Spleen (tissue), 11 donors: ENCODE data around the gene PVALB. TPM values are rescaled to one million over a fixed set of nuclear protein-coding genes. Genes with fewer than 3 reads are reported as not detected.

Experiments
- DNase-seq: peaks from one replicate; pipeline ENCODE4 v3.0.0-alpha.2; 2020
- H3K27ac ChIP-seq, 8 donors: fragments of 200-600 bp; sonication (generic) in 7 of 8; 1 replicate in 4 of 8; 2 replicates in 4 of 8; pipeline versions ENCODE4 v1.5.0 to v1.8.0; 2016 to 2021; ENCODE audit warnings: inconsistent platforms in 4 of 8, mild to moderate bottlenecking in 4 of 8, moderate library complexity in 1 of 8
- H3K27me3 ChIP-seq, 7 donors: fragments of 200-600 bp; sonication (generic) in 6 of 7; replicated peaks in 1 of 7; 1 replicate in 4 of 7; 2 replicates in 3 of 7; pipeline versions ENCODE4 v1.5.0 to v1.8.0; 2016 to 2021; ENCODE audit warnings: inconsistent platforms in 3 of 7, mild to moderate bottlenecking in 1 of 7
- H3K36me3 ChIP-seq, 6 donors: fragments of 200-600 bp; sonication (generic) in 5 of 6; 1 replicate in 4 of 6; 2 replicates in 2 of 6; pipeline versions ENCODE4 v1.5.0 to v1.8.0; 2016 to 2021; ENCODE audit warnings: inconsistent platforms in 2 of 6
- H3K4me1 ChIP-seq, 6 donors: fragments of 200-600 bp; sonication (generic) in 5 of 6; 1 replicate in 3 of 6; 2 replicates in 3 of 6; pipeline versions ENCODE4 v1.5.0 to v1.8.0; 2016 to 2021; ENCODE audit warnings: inconsistent platforms in 3 of 6
- H3K4me3 ChIP-seq, 8 donors: fragments of 200-600 bp; sonication (generic) in 7 of 8; 1 replicate in 4 of 8; 2 replicates in 4 of 8; pipeline versions ENCODE4 v1.5.0 to v1.8.0; 2016 to 2021; ENCODE audit warnings: inconsistent platforms in 4 of 8, mild to moderate bottlenecking in 4 of 8, moderate library complexity in 2 of 8
- H3K9me3 ChIP-seq, 8 donors: fragments of 200-600 bp; sonication (generic) in 7 of 8; 1 replicate in 4 of 8; 2 replicates in 4 of 8; pipeline versions ENCODE4 v1.5.0 to v1.8.0; 2016 to 2021; ENCODE audit warnings: inconsistent platforms in 4 of 8
- CTCF ChIP-seq, 11 experiments: fragments of 200-600 bp in 7 of 11; fragments of 450-650 bp in 4 of 11; sonication (generic) in 4 of 11; IDR thresholded peaks in 8 of 11; conservative IDR thresholded peaks in 3 of 11; 1 replicate in 7 of 11; 2 replicates in 4 of 11; pipeline versions ENCODE4 v1.4.0 to v1.8.0; 2016 to 2021; ENCODE audit warnings: antibody characterized with exemption in 11 of 11, inconsistent platforms in 4 of 11, mild to moderate bottlenecking in 1 of 11
- POLR2A ChIP-seq, 3 donors: fragments of 450-650 bp; IDR thresholded peaks; one replicate each; pipeline ENCODE4 v1.5.1; 2017; ENCODE audit warnings: antibody characterized with exemption in 3 of 3, mild to moderate bottlenecking in 1 of 3
- POLR2AphosphoS5 ChIP-seq, 3 donors: sonication (generic); formaldehyde crosslinking; IDR thresholded peaks; one replicate each; pipeline ENCODE4 v1.5.1; 2017; ENCODE audit warnings: antibody characterized with exemption in 3 of 3
- WGBS, 5 donors: extraction: QIAGEN DNeasy Blood & Tissue Kit in 3 of 5; methylation state at CpG; one replicate each; pipeline versions ENCODE4 v1.1.5 to v1.1.7; 2013 to 2018; 5-methylcytosine and 5-hydroxymethylcytosine counted together
- intact Hi-C: fragments of 100-400 bp; cut with DNase I; formaldehyde crosslinking; loops from one replicate; pipeline ENCODE4 v1.15.0; 2023; ENCODE audit warnings: low total_unique reads
- polyA plus RNA-seq, 3 donors: library from polyadenylated mRNA; stranded (reverse); fragments of 200-250 nt; gene quantifications; one replicate each; pipeline ENCODE4 v1.2.1, GENCODE V29; 2013
- total RNA-seq, 7 donors: library from RNA; depleted of rRNA in 3 of 7; stranded (reverse); fragments of >200 nt in 3 of 7; fragmentation: NEBNext Ultra II Directional in 4 of 7; extraction: Animal tissue kit (Norgen Biotek cat#: 25700) in 4 of 7; gene quantifications; one replicate each; pipeline versions ENCODE4 v1.1.0 to v1.2.1, GENCODE V29; 2016 to 2021
- donor health status: healthy with polysubstance abuse.
- donor health status: DM: no; HTN: no; CAD: no; lungs with moderate emphysema.
- donor health status: DM: no; HTN: no; CAD: no.
- donor health status: Bipolar disorder and iron deficiency.
- donor health status: healthy.
- donor health status: DM: no; HTN: no; CAD: no.
- donor health status: DM: yes; HTN: yes; CAD: no.

The PVALB gene
- total and polyA plus RNA-seq, 10 donors = 0.52 to 3.2 (median 1.00) TPM; not detected in 2

GRCh38 chr22:36839356-36840073 is 22.7 kb upstream of the PVALB start:
- no peak overlapping the region for H3K27ac ChIP-seq
- TF ChIP-seq CTCF (IDR thresholded peaks at IDR 0.05 in 8 of 11, conservative IDR thresholded peaks at IDR 0.05 in 3 of 11) (no peak), POLR2AphosphoS5 (IDR thresholded peaks at IDR 0.05) (no peak), POLR2A (IDR thresholded peaks at IDR 0.05) (no peak)
- H3K4me3 ChIP-seq = no peak overlapping the region
- H3K4me1 ChIP-seq = peaks cover 0 to 7% (median 0%) of the 10 kb centered on the region in 6 donors
- H3K9me3 ChIP-seq = peaks cover 0 to 13% (median 5%) of the 10 kb centered on the region in 8 donors
- peaks cover 0 to 48% (median 0%) of the 10 kb centered on the region in 7 donors for H3K27me3 ChIP-seq
- WGBS, 5 donors = 70 to 77% (median 72%) methylated on average over 10 of the region's 10 CpGs
- DNase-seq = no peak
- H3K36me3 ChIP-seq = no peaks in the 10 kb centered on the region
- intact Hi-C loops = no loop called here

- H3K27me3 ChIP-seq = peaks cover 0 to 49% (median 0%) of the 10 kb centered on the region in 7 donors
- H3K36me3 ChIP-seq = no peaks in the 10 kb centered on the region
- peaks cover 0 to 21% (median 7%) of the 10 kb centered on the region in 8 donors for H3K9me3 ChIP-seq
- WGBS, 5 donors = 76 to 92% (median 89%) methylated on average over 4 to 10 of the region's 10 CpGs
- TF ChIP-seq POLR2A (IDR thresholded peaks at IDR 0.05) (no peak), CTCF (IDR thresholded peaks at IDR 0.05 in 8 of 11, conservative IDR thresholded peaks at IDR 0.05 in 3 of 11) (no peak), POLR2AphosphoS5 (IDR thresholded peaks at IDR 0.05) (no peak)
- H3K4me1 ChIP-seq = peaks cover 0 to 9% (median 0%) of the 10 kb centered on the region in 6 donors
- no peak overlapping the region for H3K4me3 ChIP-seq
- H3K27ac ChIP-seq = no peak overlapping the region
- no peak for DNase-seq
- intact Hi-C loops = no loop called here
These were observed 21.5 kb upstream of the PVALB start for GRCh38 chr22:36838119-36839030.

DNA sequence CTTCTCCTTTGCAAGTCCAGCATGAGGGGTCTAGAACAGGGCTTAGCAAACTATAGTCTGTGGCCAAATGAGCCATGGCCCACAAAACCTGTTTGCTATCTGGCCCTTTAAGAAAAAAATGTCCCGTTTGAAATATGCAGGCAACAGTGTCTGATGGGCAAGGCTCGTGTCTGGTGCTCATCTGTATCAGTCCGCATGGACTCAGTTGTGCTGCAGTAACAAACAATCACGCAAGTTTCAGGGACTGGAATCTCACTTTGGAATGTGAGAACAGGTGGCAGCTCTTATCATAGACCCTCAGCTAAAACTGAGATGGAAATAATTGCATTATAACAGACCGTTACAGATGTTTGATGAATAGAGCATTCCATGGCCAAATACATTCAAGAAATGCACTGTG is 19.1 kb upstream of the PVALB start:
- no peak for TF ChIP-seq POLR2A (IDR thresholded peaks at IDR 0.05)
- no peak for TF ChIP-seq POLR2AphosphoS5 (IDR thresholded peaks at IDR 0.05)
- TF ChIP-seq CTCF (IDR thresholded peaks at IDR 0.05 in 8 of 11, conservative IDR thresholded peaks at IDR 0.05 in 3 of 11) = no peak
- H3K27me3 ChIP-seq = peaks cover 0 to 47% (median 0%) of the 10 kb centered on the region in 7 donors
- H3K27ac ChIP-seq = no peak overlapping the region
- peaks cover 0 to 25% (median 0%) of the 10 kb centered on the region in 6 donors for H3K4me1 ChIP-seq
- WGBS, 5 donors = 65 to 82% (median 79%) methylated on average over 5 of the region's 5 CpGs
- DNase-seq = no peak
- intact Hi-C loops = no loop called here
- H3K36me3 ChIP-seq = no peaks in the 10 kb centered on the region
- H3K4me3 ChIP-seq = no peak overlapping the region
- peaks cover 0 to 24% (median 10%) of the 10 kb centered on the region in 8 donors for H3K9me3 ChIP-seq
